HUES48 (cell line): ENCODE data around the gene CHSY1.

Experiments
- H3K27ac ChIP-seq: one replicate; pipeline ENCODE4 v1.7.0; 2013; ENCODE audit warnings: low read depth, low read length, inconsistent platforms
- H3K27me3 ChIP-seq: 2 replicates; pipeline ENCODE4 v1.6.1; 2013; ENCODE audit warnings: mild to moderate bottlenecking, low read length; ENCODE audit not compliant: control insufficient read depth, insufficient read depth
- H3K36me3 ChIP-seq: 2 replicates; pipeline ENCODE4 v1.6.1; 2013; ENCODE audit warnings: low read length; ENCODE audit not compliant: control insufficient read depth, insufficient read depth
- H3K4me1 ChIP-seq: 2 replicates; pipeline ENCODE4 v1.6.1; 2013; ENCODE audit warnings: mild to moderate bottlenecking, low read length; ENCODE audit not compliant: control insufficient read depth, insufficient read depth
- H3K4me3 ChIP-seq: 2 replicates; pipeline ENCODE4 v1.5.1; 2013; ENCODE audit warnings: mild to moderate bottlenecking, low read depth, low read length
- H3K9ac ChIP-seq: 2 replicates; pipeline ENCODE4 v1.6.1; 2013; ENCODE audit warnings: mild to moderate bottlenecking, low read depth, low read length, moderate library complexity
- H3K9me3 ChIP-seq: 2 replicates; pipeline ENCODE4 v1.6.1; 2013; ENCODE audit warnings: low read length; ENCODE audit not compliant: control insufficient read depth, insufficient read depth

The CHSY1 gene

GRCh38 chr15:101283931-101284330 is 32.1 kb upstream of the CHSY1 start:
- Histone ChIP-seq H3K27ac (no peak overlapping the region), H3K4me1 (no peaks in the 10 kb centered on the region), H3K9ac (no peak overlapping the region), H3K4me3 (no peak overlapping the region), H3K36me3 (peaks cover 87% of the 10 kb centered on the region), H3K9me3 (no peaks in the 10 kb centered on the region), H3K27me3 (no peaks in the 10 kb centered on the region)

- no peak overlapping the region for H3K9ac ChIP-seq
- H3K27ac ChIP-seq: no peak overlapping the region
- H3K4me1 ChIP-seq: peaks cover 4% of the 10 kb centered on the region
- H3K27me3 ChIP-seq: no peaks in the 10 kb centered on the region
- no peak overlapping the region for H3K4me3 ChIP-seq
- peaks cover 61% of the 10 kb centered on the region for H3K36me3 ChIP-seq
- H3K9me3 ChIP-seq: no peaks in the 10 kb centered on the region
These were observed 28.2 kb upstream of the CHSY1 start for GRCh38 chr15:101280007-101280406.

- Histone ChIP-seq H3K9me3 (no peaks in the 10 kb centered on the region), H3K27me3 (no peaks in the 10 kb centered on the region), H3K9ac (no peak overlapping the region), H3K4me3 (peak overlapping the region; percentile 87), H3K27ac (peak overlapping the region; percentile 21), H3K36me3 (peaks cover 61% of the 10 kb centered on the region), H3K4me1 (peaks cover 4% of the 10 kb centered on the region)
These were observed 26.2 kb upstream of the CHSY1 start for GRCh38 chr15:101277943-101278564.

- Histone ChIP-seq H3K27ac (peak within 1 kb of the TSS; percentile 78), H3K9ac (peak within 1 kb of the TSS; percentile 63), H3K4me1 (peaks cover 4% of the 10 kb centered on the region), H3K4me3 (peak within 1 kb of the TSS; percentile 87), H3K27me3 (no peaks in the 10 kb centered on the region), H3K36me3 (peaks cover 61% of the 10 kb centered on the region), H3K9me3 (no peaks in the 10 kb centered on the region)
These were observed 25.4 kb upstream of the CHSY1 start, which contains the start of gene SELENOS for GRCh38 chr15:101277038-101277822. Gene SELENOS, minus strand, starts transcription at chr15:101277485. Its CDS starts 68 bp downstream, at chr15:101277417.

- Histone ChIP-seq H3K9me3 (no peaks in the 10 kb centered on the region), H3K36me3 (peaks cover 61% of the 10 kb centered on the region), H3K9ac (peak overlapping the region; percentile 63), H3K4me3 (peak overlapping the region; percentile 87), H3K4me1 (peaks cover 4% of the 10 kb centered on the region), H3K27me3 (no peaks in the 10 kb centered on the region), H3K27ac (peak overlapping the region; percentile 78)
These were observed 24.7 kb upstream of the CHSY1 start for GRCh38 chr15:101276501-101277037.

GRCh38 chr15:101275018-101275417 is 23.2 kb upstream of the CHSY1 start:
- no peaks in the 10 kb centered on the region for H3K27me3 ChIP-seq
- H3K27ac ChIP-seq: no peak overlapping the region
- no peak overlapping the region for H3K9ac ChIP-seq
- H3K4me3 ChIP-seq: no peak overlapping the region
- peaks cover 64% of the 10 kb centered on the region for H3K36me3 ChIP-seq
- H3K9me3 ChIP-seq: no peaks in the 10 kb centered on the region
- H3K4me1 ChIP-seq: peaks cover 4% of the 10 kb centered on the region

- no peak overlapping the region for H3K4me3 ChIP-seq
- H3K9me3 ChIP-seq: no peaks in the 10 kb centered on the region
- peaks cover 4% of the 10 kb centered on the region for H3K4me1 ChIP-seq
- H3K27me3 ChIP-seq: no peaks in the 10 kb centered on the region
- no peak overlapping the region for H3K9ac ChIP-seq
- peaks cover 63% of the 10 kb centered on the region for H3K36me3 ChIP-seq
- H3K27ac ChIP-seq: no peak overlapping the region
These were observed 21.7 kb upstream of the CHSY1 start for GRCh38 chr15:101273534-101273933.

- H3K9ac ChIP-seq: no peak overlapping the region
- H3K4me3 ChIP-seq: no peak overlapping the region
- no peaks in the 10 kb centered on the region for H3K27me3 ChIP-seq
- no peaks in the 10 kb centered on the region for H3K9me3 ChIP-seq
- peaks cover 63% of the 10 kb centered on the region for H3K36me3 ChIP-seq
- peaks cover under 1% of the 10 kb centered on the region for H3K4me1 ChIP-seq
- no peak overlapping the region for H3K27ac ChIP-seq
These were observed 20.7 kb upstream of the CHSY1 start for GRCh38 chr15:101272584-101272983.

GRCh38 chr15:101269479-101270223 is 17.8 kb upstream of the CHSY1 start:
- Histone ChIP-seq H3K36me3 (peaks cover 53% of the 10 kb centered on the region), H3K4me3 (no peak overlapping the region)

GRCh38 chr15:101267320-101268104 is 15.7 kb upstream of the CHSY1 start:
- H3K4me1 ChIP-seq: 0 out of 2 replicates have a peak, but pooled peaks cover 4% of the 10 kb centered on the region
- H3K27me3 ChIP-seq: no peaks in the 10 kb centered on the region
- no peak overlapping the region for H3K27ac ChIP-seq
- no peak overlapping the region for H3K9ac ChIP-seq
- no peak overlapping the region for H3K4me3 ChIP-seq
- peaks cover 31% of the 10 kb centered on the region for H3K36me3 ChIP-seq
- no peaks in the 10 kb centered on the region for H3K9me3 ChIP-seq

More at GRCh38 chr15:101269479-101270223, 17.8 kb upstream of the CHSY1 start:
- no peak overlapping the region for H3K27ac ChIP-seq
- H3K27me3 ChIP-seq: no peaks in the 10 kb centered on the region
- H3K4me1 ChIP-seq: 0 out of 2 replicates have a peak, but pooled peaks cover 4% of the 10 kb centered on the region
- no peaks in the 10 kb centered on the region for H3K9me3 ChIP-seq
- H3K9ac ChIP-seq: no peak overlapping the region
